GM12891 (cell line): ENCODE results near the gene FAM222A.

Experiments used
- POLR2A ChIP-seq: IDR thresholded peaks from 2 replicates; pipeline ENCODE4 v1.6.1; 2011; ENCODE audit warnings: low read depth, low read length, control low read depth
- POLR2AphosphoS5 ChIP-seq: IDR thresholded peaks from 2 replicates; pipeline ENCODE4 v1.6.1; 2011; ENCODE audit warnings: low read depth, low read length, control low read depth
- TAF1 ChIP-seq: IDR thresholded peaks from 2 replicates; pipeline ENCODE4 v1.6.1; 2011; ENCODE audit warnings: low read depth, low read length, control low read depth

DNA sequence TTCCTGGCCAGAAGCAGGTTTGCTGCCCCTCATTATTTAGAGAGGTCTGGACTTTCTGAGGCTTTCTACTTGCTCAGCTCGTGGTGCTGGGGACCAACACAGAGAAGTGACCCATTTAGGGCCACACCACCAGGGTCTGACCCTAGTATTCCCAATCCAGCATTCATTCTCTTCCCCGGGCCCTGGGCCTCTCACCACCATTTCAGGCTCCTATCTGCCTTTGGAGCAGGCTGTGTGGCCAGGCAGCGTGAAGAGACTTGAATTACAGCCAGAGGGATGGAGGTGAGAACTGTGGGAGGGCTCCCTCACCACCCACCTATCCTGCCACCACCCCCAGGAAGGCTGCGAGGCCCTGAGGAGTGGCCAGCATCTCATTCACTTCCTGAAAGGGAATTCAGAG lies 24.6 kb downstream of the FAM222A start:
- TF ChIP-seq TAF1 (no peak), POLR2A (no peak), POLR2AphosphoS5 (no peak)
